B cell (primary cell): Measurements from ENCODE around the gene ZNF771. TPM values are rescaled to one million over a fixed set of nuclear protein-coding genes. Genes with fewer than 3 reads are reported as not detected.

Experiments
- ATAC-seq: fragments of 200-7000 bp; cut with Tn5 transposase; one replicate; pipeline ENCODE4 v1.10.0; 2021; ENCODE audit warnings: low read depth, mild to moderate bottlenecking, moderate number of reproducible peaks, moderate library complexity
- CTCF ChIA-PET: fragments of 350-600 bp; sonication (Branson Sonifier 250); formaldehyde crosslinking; loops from one replicate; lab custom pipeline; 2021; ENCODE audit warnings: antibody characterized with exemption, inconsistent platforms; lab: Charles Lee
- POLR2A ChIA-PET: fragments of 350-600 bp; sonication (Branson Sonifier 250); formaldehyde crosslinking; loops from one replicate; lab custom pipeline; 2021; ENCODE audit warnings: antibody characterized with exemption; lab: Charles Lee
- DNase-seq: peaks from one replicate; pipeline ENCODE4 v3.0.0; 2013
- H2AFZ ChIP-seq: 2 replicates; pipeline ENCODE4 v1.6.1; 2012; ENCODE audit warnings: mild to moderate bottlenecking, low read depth, low read length; ENCODE audit not compliant: insufficient read depth, poor library complexity, severe bottlenecking
- H3K27ac ChIP-seq, 2 donors: 1 replicate in 1 of 2; 2 replicates in 1 of 2; pipeline ENCODE4 v1.5.1; 2012 to 2013; ENCODE audit warnings: low read length in 2 of 2, mild to moderate bottlenecking in 2 of 2, moderate library complexity in 1 of 2
- H3K27me3 ChIP-seq, 4 experiments: fragments of 200-600 bp in 1 of 4; sonication (generic) in 1 of 4; replicated peaks in 1 of 4; 1 replicate in 2 of 4; 2 replicates in 2 of 4; pipeline versions ENCODE4 v1.6.1 to v1.7.0; 2013 to 2016; ENCODE audit warnings: low read length in 3 of 4, mild to moderate bottlenecking in 2 of 4, mixed read lengths in 1 of 4, moderate library complexity in 1 of 4; ENCODE audit not compliant: insufficient read depth in 4 of 4, control insufficient read depth in 3 of 4; ENCODE audit errors: control extremely low read depth in 1 of 4
- H3K36me3 ChIP-seq, 2 experiments: replicated peaks in 1 of 2; 1 replicate in 1 of 2; 2 replicates in 1 of 2; pipeline versions ENCODE4 v1.6.1 to v1.7.1; 2013; ENCODE audit warnings: low read length in 1 of 2; ENCODE audit not compliant: insufficient read depth in 2 of 2, control insufficient read depth in 1 of 2; ENCODE audit errors: control extremely low read depth in 1 of 2, extremely low read depth in 1 of 2
- H3K4me1 ChIP-seq, 2 donors: fragments of 200-600 bp in 1 of 2; sonication (generic) in 1 of 2; 1 replicate in 1 of 2; 2 replicates in 1 of 2; pipeline versions ENCODE4 v1.5.1 to v1.6.1; 2013 to 2017; ENCODE audit warnings: low read length in 2 of 2; ENCODE audit not compliant: control insufficient read depth in 2 of 2, insufficient read depth in 2 of 2
- H3K4me2 ChIP-seq: replicated peaks from 2 replicates; pipeline ENCODE3; 2012; ENCODE audit warnings: mild to moderate bottlenecking, low read depth, low read length; ENCODE audit not compliant: poor library complexity, severe bottlenecking
- H3K4me3 ChIP-seq, 5 experiments: fragments of 200-600 bp in 1 of 5; sonication (generic) in 1 of 5; 1 replicate in 3 of 5; 2 replicates in 2 of 5; pipeline versions ENCODE4 v1.5.1 to v1.7.0; 2011 to 2016; ENCODE audit warnings: low read length in 4 of 5, mild to moderate bottlenecking in 4 of 5, low read depth in 2 of 5, control low read depth in 1 of 5, moderate library complexity in 1 of 5; ENCODE audit not compliant: insufficient read depth in 1 of 5; ENCODE audit errors: control extremely low read depth in 1 of 5, extremely low read depth in 1 of 5
- H3K79me2 ChIP-seq: fragments of 200-600 bp; sonication (generic); one replicate; pipeline ENCODE4 v1.6.0; 2016; ENCODE audit warnings: low read length; ENCODE audit not compliant: control insufficient read depth, insufficient read depth
- H3K9ac ChIP-seq: fragments of 200-600 bp; sonication (generic); 2 replicates; pipeline ENCODE4 v1.6.1; 2017; ENCODE audit warnings: mild to moderate bottlenecking, low read length, moderate library complexity
- H3K9me3 ChIP-seq, 3 donors: one replicate each; pipeline versions ENCODE4 v1.6.1 to v1.7.1; 2013; ENCODE audit warnings: low read length in 2 of 3; ENCODE audit not compliant: control insufficient read depth in 2 of 3, insufficient read depth in 1 of 3; ENCODE audit errors: control extremely low read depth in 1 of 3
- H4K20me1 ChIP-seq: 2 replicates; pipeline ENCODE4 v1.6.0; 2012; ENCODE audit warnings: mild to moderate bottlenecking, low read length; ENCODE audit not compliant: insufficient read depth, control insufficient read depth, poor library complexity, severe bottlenecking
- H3K27ac Mint-ChIP-seq: one replicate; pipeline ENCODE4 v1.8.0; 2021; ENCODE audit warnings: mixed read lengths
- H3K27me3 Mint-ChIP-seq: one replicate; pipeline ENCODE4 v1.8.0; 2021; ENCODE audit warnings: mixed read lengths
- H3K4me1 Mint-ChIP-seq: one replicate; pipeline ENCODE4 v1.8.0; 2021; ENCODE audit warnings: mixed read lengths
- H3K4me3 Mint-ChIP-seq: one replicate; pipeline ENCODE4 v1.8.0; 2021; ENCODE audit warnings: mixed read lengths
- H3K9me3 Mint-ChIP-seq: one replicate; pipeline ENCODE4 v1.8.0; 2022; ENCODE audit warnings: mixed read lengths; ENCODE audit not compliant: insufficient read depth
- CTCF ChIP-seq: fragments of 200-600 bp; IDR thresholded peaks from one replicate; pipeline ENCODE4 v1.8.0; 2022; ENCODE audit warnings: antibody characterized with exemption, mild to moderate bottlenecking
- EZH2 ChIP-seq: IDR thresholded peaks from 2 replicates; pipeline ENCODE4 v1.6.1; 2012; ENCODE audit warnings: borderline replicate concordance, low read depth, mild to moderate bottlenecking, moderate library complexity, low read length; ENCODE audit not compliant: insufficient read depth, poor library complexity, severe bottlenecking
- WGBS: methylation state at CpG from one replicate; pipeline ENCODE4 v1.1.5; 2013; ENCODE audit warnings: missing lambda C conversion rate; ENCODE audit not compliant: insufficient coverage; 5-methylcytosine and 5-hydroxymethylcytosine counted together
- intact Hi-C: fragments of 100-400 bp; cut with micrococcal nuclease; formaldehyde crosslinking; loops from one replicate; pipeline ENCODE4 v1.10.0; 2022
- polyA plus RNA-seq: library from polyadenylated mRNA; depleted of rRNA; stranded (reverse); fragments of >200 nt; gene quantifications from 2 replicates; pipeline ENCODE4 v1.2.3, GENCODE V29; 2012
- total RNA-seq, 2 donors: library from RNA; stranded (reverse); fragments of 120-200 nt in 1 of 2; gene quantifications; 1 replicate in 1 of 2; 2 replicates in 1 of 2; pipeline versions ENCODE4 v1.2.3 to v1.2.4, GENCODE V29; 2013 to 2022

ZNF771 gene
- total and polyA plus RNA-seq, 2 donors (not counting 1 experiment from before 2014, with no cell fraction given), result 4.1 to 6.6 TPM

GRCh38 chr16:30358990-30359870, 48.2 kb upstream of the ZNF771 start:
- no peaks in the 10 kb centered on the region for H3K27me3 ChIP-seq
- 97% methylated on average over 26 of the region's 28 CpGs for WGBS
- H2AFZ ChIP-seq, result no peak overlapping the region
- no peak overlapping the region for H3K9ac ChIP-seq
- Mint-ChIP-seq H3K27ac (no peak overlapping the region), H3K27me3 (no peaks in the 10 kb centered on the region), H3K9me3 (no peaks in the 10 kb centered on the region), H3K4me3 (no peak overlapping the region), H3K4me1 (peaks cover 16% of the 10 kb centered on the region)
- peaks cover 4% of the 10 kb centered on the region for H4K20me1 ChIP-seq
- TF ChIP-seq EZH2 (no peak), CTCF (no peak)
- no peak overlapping the region for H3K4me3 ChIP-seq
- H3K27ac ChIP-seq, result no peak overlapping the region
- no peak for ATAC-seq
- peaks cover 12 to 18% of the 10 kb centered on the region in 2 donors for H3K4me1 ChIP-seq
- DNase-seq, result peak; percentile 6
- peaks cover 42% of the 10 kb centered on the region for H3K79me2 ChIP-seq
- intact Hi-C loops, result no loop called here
- H3K9me3 ChIP-seq, result no peaks in the 10 kb centered on the region
- no peak overlapping the region for H3K4me2 ChIP-seq
- CTCF ChIA-PET, result interaction anchor here (0.6 kb wide), 2 partner anchors 10 to 526 kb away, joined by 4 to 6 read pairs; no protein-coding TSS in a partner anchor
- POLR2A ChIA-PET, result no interaction called here
- H3K36me3 ChIP-seq, result peaks cover 0 to 43% of the 10 kb centered on the region in 2 experiments

GRCh38 chr16:30359871-30360170, 47.6 kb upstream of the ZNF771 start:
- POLR2A ChIA-PET, result no interaction called here
- Histone ChIP-seq H3K27ac (no peak overlapping the region), H2AFZ (no peak overlapping the region), H3K9ac (no peak overlapping the region), H3K9me3 (no peaks in the 10 kb centered on the region), H3K79me2 (peaks cover 42% of the 10 kb centered on the region), H3K4me1 (peaks cover 8 to 13% of the 10 kb centered on the region in 2 donors), H3K36me3 (peaks cover 0 to 48% of the 10 kb centered on the region in 2 experiments), H3K4me3 (no peak overlapping the region), H3K4me2 (no peak overlapping the region), H4K20me1 (peaks cover 5% of the 10 kb centered on the region), H3K27me3 (no peaks in the 10 kb centered on the region)
- ATAC-seq, result no peak
- Mint-ChIP-seq H3K4me1 (peaks cover 12% of the 10 kb centered on the region), H3K27ac (no peak overlapping the region), H3K9me3 (no peaks in the 10 kb centered on the region), H3K27me3 (no peaks in the 10 kb centered on the region), H3K4me3 (no peak overlapping the region)
- TF ChIP-seq EZH2 (no peak), CTCF (no peak)
- intact Hi-C loops, result no loop called here
- CTCF ChIA-PET, result interaction anchor here (0.6 kb wide), 1 partner anchor 527 kb away, joined by 6 read pairs; no protein-coding TSS in a partner anchor
- WGBS, result 100% methylated on average over 5 of the region's 6 CpGs
- DNase-seq, result peak; percentile 3
